ENCODE measurements around the gene SLC39A12.

Gene SLC39A12

DNA sequence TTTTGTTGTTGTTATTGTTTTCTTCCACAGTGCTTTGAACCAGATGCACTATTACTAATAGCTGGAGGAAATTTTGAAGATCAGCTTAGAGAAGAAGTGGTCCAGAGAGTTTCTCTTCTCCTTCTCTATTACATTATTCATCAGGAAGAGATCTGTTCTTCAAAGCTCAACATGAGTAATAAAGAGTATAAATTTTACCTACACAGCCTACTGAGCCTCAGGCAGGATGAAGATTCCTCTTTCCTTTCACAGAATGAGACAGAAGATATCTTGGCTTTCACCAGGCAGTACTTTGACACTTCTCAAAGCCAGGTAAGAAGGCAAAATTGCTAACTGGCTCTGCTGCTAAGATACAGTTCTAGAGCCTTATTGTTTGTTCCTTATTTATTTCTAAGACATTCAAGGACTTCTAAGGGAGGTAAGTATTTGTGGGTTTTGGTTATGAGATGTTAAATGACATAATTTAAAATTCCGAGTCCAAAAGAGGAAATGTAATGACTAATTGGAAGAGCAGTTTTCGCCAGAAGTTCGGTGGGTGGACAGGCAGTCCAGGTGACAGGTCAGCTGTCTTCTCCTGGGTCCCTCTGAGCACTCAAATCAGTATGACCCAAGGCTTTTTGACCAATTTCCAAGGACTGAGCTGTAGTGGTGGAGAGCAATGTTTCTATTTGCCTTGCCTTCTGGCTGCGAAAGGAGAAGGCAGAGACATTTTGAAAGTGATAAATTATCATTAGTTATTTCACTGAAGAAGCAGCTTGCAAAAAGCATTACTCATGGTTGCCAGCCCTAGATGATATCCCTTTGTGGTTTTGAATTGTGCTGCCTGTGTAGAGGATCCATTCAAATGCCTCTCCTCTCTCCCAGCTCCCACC lies 10.1 kb downstream of the SLC39A12 start:
- WGBS, 2 experiments (ENCODE audit: insufficient coverage in 2 of 2): 86 to 87% methylated on average over 3 of the region's 4 CpGs
- Histone ChIP-seq H3K27ac (ENCODE audit: low read depth, low read length, severe bottlenecking) (no peak overlapping the region), H3K9me3 (ENCODE audit: control insufficient read depth, low read length) (peaks cover 9% of the 10 kb centered on the region), H3K4me1 (ENCODE audit: control insufficient read depth, insufficient read depth, low read length, poor library complexity, severe bottlenecking) (no peaks in the 10 kb centered on the region), H3K36me3 (ENCODE audit: control insufficient read depth, insufficient read depth, low read length) (no peaks in the 10 kb centered on the region), H3K4me3 (ENCODE audit: extremely low read depth, insufficient read depth, low read length, poor library complexity, severe bottlenecking) (no peak overlapping the region)

DNA sequence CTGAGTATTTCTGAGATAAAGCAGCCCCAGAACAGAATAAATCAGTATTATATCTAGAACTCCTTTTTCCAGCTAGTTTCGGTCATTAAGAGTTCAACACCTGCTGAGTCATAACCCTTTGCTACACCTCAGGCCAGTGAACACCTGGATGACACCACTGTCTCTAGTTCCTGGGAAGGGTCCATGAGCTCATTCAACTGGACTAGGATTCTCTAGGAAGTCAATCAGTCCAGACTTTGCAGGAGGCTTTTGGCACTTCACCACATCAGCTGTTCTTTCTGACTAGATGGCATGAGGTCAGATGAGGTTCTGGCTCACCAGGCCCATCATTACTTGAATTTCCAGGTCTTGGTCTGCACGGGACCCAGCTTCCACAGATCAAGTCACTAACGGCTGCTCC lies 11.7 kb downstream of the SLC39A12 start:
- H3K4me3 ChIP-seq (ENCODE audit: extremely low read depth, insufficient read depth, low read length, poor library complexity, severe bottlenecking): no peak overlapping the region
- H3K27ac ChIP-seq (ENCODE audit: low read depth, low read length, severe bottlenecking): no peak overlapping the region
- no peaks in the 10 kb centered on the region for H3K4me1 ChIP-seq (ENCODE audit: control insufficient read depth, insufficient read depth, low read length, poor library complexity, severe bottlenecking)
- 79 to 89% methylated on average over 3 of the region's 3 CpGs for WGBS, 2 experiments (ENCODE audit: insufficient coverage in 2 of 2)
- H3K36me3 ChIP-seq (ENCODE audit: control insufficient read depth, insufficient read depth, low read length): no peaks in the 10 kb centered on the region
- H3K9me3 ChIP-seq (ENCODE audit: control insufficient read depth, low read length): peaks cover 9% of the 10 kb centered on the region

DNA sequence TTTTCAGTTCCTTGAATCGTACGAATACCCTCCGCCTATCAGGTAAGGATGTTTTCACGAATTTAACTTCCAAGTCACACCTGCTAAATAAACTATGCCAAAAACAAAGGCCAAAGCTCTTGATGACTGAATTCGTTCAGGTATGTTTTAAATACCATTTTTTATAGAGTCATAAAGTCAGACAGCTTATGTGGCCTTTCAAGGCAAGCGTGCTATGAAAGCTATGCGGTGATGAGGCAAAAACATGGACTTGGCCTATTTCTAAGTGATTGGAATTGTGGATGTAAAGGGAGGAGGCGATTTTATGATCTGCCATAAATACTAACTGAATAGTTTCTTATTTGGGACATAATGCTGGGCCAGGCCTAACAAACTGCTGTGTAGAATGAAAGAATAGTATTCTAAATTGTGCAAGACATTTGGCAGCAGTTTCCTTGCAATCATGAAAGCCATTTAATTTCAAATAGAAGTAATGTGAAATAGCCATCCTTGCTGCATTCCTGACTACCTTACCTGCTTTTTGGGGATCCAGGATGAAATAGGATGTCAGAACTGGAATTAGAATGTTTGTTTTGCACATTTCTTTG lies 14.0 kb downstream of the SLC39A12 start:
- Histone ChIP-seq H3K9me3 (ENCODE audit: control insufficient read depth, low read length) (no peaks in the 10 kb centered on the region), H3K4me3 (ENCODE audit: extremely low read depth, insufficient read depth, low read length, poor library complexity, severe bottlenecking) (no peak overlapping the region), H3K36me3 (ENCODE audit: control insufficient read depth, insufficient read depth, low read length) (no peaks in the 10 kb centered on the region), H3K4me1 (ENCODE audit: control insufficient read depth, insufficient read depth, low read length, poor library complexity, severe bottlenecking) (no peaks in the 10 kb centered on the region), H3K27ac (ENCODE audit: low read depth, low read length, severe bottlenecking) (no peak overlapping the region)
- 88 to 98% methylated on average over 6 to 8 of the region's 8 CpGs for WGBS, 2 experiments (ENCODE audit: insufficient coverage in 2 of 2)

DNA sequence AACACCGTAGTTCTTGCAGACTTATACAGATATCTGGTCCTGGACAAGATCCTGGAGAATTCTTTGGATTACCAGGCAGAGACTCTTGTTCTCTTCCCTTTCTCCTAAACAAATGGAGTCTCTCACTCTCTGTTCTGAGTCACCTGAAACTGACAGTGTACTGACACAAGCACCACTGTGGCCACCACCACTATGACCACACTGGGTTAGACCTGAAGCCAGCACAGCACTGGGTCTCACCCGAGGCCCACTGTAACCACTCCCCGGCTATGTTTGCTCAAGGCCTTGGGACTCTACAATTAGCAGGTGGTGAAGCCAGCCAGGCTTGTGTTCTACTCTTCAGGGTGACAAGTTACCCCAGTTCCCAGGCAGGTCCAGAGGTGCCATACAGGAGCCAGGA lies 22.8 kb downstream of the SLC39A12 start:
- WGBS, 2 experiments (ENCODE audit: insufficient coverage in 2 of 2): 88 to 91% methylated on average over 3 of the region's 3 CpGs
- Histone ChIP-seq H3K4me1 (ENCODE audit: control insufficient read depth, insufficient read depth, low read length, poor library complexity, severe bottlenecking) (no peaks in the 10 kb centered on the region), H3K36me3 (ENCODE audit: control insufficient read depth, insufficient read depth, low read length) (no peaks in the 10 kb centered on the region), H3K27ac (ENCODE audit: low read depth, low read length, severe bottlenecking) (no peak overlapping the region), H3K4me3 (ENCODE audit: extremely low read depth, insufficient read depth, low read length, poor library complexity, severe bottlenecking) (no peak overlapping the region), H3K9me3 (ENCODE audit: control insufficient read depth, low read length) (no peaks in the 10 kb centered on the region)

DNA sequence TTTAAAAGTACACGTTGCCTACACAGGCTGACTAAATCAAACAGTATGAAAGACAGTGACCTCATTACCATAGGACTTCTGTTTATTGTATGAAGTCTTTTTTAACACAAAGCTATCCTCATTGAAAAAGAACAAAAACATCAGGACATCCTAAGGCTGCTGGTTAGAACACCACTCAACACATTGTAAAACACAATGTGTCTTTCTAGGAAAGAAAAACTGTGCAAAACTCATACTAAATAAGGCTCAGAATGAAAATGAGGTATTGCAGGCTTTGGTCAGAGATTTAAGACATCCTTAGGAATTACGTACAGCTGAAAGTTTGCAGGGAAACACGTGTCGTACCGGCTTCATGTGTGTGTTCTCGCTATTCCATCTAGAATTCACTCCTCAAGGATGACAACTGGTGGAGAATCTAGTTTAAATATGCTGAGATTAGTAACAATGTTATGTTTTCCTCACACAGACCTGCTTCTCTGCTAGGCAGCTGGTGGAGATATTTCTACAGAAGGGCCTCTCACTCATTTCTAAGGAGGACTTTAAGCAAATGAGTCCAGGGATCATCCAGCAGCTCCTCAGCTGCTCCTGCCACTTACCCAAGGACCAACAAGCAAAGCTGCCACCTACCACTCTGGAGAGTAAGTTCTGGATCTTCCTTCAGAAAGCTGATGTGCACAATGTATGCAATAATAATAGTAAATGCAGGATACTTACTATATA lies 29.3 kb downstream of the SLC39A12 start:
- H3K27ac ChIP-seq (ENCODE audit: low read depth, low read length, severe bottlenecking): no peak overlapping the region
- no peak overlapping the region for H3K4me3 ChIP-seq (ENCODE audit: extremely low read depth, insufficient read depth, low read length, poor library complexity, severe bottlenecking)
- no peaks in the 10 kb centered on the region for H3K9me3 ChIP-seq (ENCODE audit: control insufficient read depth, low read length)
- H3K36me3 ChIP-seq (ENCODE audit: control insufficient read depth, insufficient read depth, low read length): no peaks in the 10 kb centered on the region
- 100% methylated on average over 1 to 2 of the region's 6 CpGs for WGBS, 2 experiments (ENCODE audit: insufficient coverage in 2 of 2)
- peaks cover 21% of the 10 kb centered on the region for H3K4me1 ChIP-seq (ENCODE audit: control insufficient read depth, insufficient read depth, low read length, poor library complexity, severe bottlenecking)

DNA sequence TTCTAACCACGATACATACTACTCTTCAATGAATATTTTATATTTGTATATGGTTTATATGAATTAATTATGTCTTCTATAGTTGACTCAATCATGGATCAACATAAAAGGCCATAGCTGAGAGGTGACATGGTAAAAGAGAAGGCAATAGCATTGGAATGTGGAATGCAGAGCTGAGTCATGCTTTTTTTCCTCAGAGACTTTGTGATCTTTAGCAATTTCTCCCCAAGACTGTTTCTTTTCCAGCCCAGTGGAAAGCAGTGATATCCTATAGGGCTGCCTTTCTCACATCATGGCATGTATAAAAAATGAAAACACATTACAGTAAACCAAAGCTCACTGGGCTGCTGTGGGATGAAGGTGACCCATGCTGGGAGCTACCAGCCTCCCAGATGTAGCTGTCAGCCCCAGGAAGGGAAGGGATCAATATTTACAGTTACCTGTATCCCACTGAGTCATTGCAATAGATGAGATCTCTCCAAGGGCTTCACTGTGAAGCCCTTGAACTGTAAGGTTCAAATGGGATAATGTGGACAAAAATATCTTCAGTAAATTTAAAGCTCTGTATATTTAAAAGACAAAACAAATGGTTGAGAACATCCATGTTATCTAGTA lies 30.2 kb downstream of the SLC39A12 start:
- H3K4me3 ChIP-seq (ENCODE audit: extremely low read depth, insufficient read depth, low read length, poor library complexity, severe bottlenecking): no peak overlapping the region
- no peaks in the 10 kb centered on the region for H3K9me3 ChIP-seq (ENCODE audit: control insufficient read depth, low read length)
- no CpG with 5 or more reads among the region's 1 CpG for WGBS, 2 experiments (ENCODE audit: insufficient coverage in 2 of 2)
- H3K36me3 ChIP-seq (ENCODE audit: control insufficient read depth, insufficient read depth, low read length): no peaks in the 10 kb centered on the region
- peaks cover 21% of the 10 kb centered on the region for H3K4me1 ChIP-seq (ENCODE audit: control insufficient read depth, insufficient read depth, low read length, poor library complexity, severe bottlenecking)
- peak overlapping the region; percentile 75 for H3K27ac ChIP-seq (ENCODE audit: low read depth, low read length, severe bottlenecking)

DNA sequence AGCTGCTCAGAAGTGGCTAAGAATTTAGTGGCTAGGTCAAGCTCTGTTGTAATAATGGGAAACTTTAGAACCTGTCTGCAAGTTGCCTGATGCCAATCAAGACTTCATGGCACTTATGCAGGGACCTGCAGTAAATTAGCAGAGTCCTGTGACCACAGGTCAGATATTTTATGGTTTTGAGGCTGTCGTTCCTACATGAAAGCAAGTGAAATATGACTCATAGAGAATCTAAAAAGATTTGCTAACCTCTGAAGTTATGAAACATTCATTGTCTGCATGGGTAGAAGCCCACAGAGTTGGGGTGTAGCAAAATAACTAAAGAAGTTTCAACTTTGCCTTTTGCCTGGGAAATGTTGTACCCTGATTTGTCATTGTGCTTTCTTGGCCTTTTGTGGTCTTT lies 32.3 kb downstream of the SLC39A12 start:
- Histone ChIP-seq H3K9me3 (ENCODE audit: control insufficient read depth, low read length) (no peaks in the 10 kb centered on the region), H3K36me3 (ENCODE audit: control insufficient read depth, insufficient read depth, low read length) (no peaks in the 10 kb centered on the region), H3K4me3 (ENCODE audit: extremely low read depth, insufficient read depth, low read length, poor library complexity, severe bottlenecking) (no peak overlapping the region), H3K4me1 (ENCODE audit: control insufficient read depth, insufficient read depth, low read length, poor library complexity, severe bottlenecking) (peaks cover 21% of the 10 kb centered on the region), H3K27ac (ENCODE audit: low read depth, low read length, severe bottlenecking) (no peak overlapping the region)
- 100% methylated on average over 1 of the region's 1 CpG for WGBS, 2 experiments (ENCODE audit: insufficient coverage in 2 of 2)

DNA sequence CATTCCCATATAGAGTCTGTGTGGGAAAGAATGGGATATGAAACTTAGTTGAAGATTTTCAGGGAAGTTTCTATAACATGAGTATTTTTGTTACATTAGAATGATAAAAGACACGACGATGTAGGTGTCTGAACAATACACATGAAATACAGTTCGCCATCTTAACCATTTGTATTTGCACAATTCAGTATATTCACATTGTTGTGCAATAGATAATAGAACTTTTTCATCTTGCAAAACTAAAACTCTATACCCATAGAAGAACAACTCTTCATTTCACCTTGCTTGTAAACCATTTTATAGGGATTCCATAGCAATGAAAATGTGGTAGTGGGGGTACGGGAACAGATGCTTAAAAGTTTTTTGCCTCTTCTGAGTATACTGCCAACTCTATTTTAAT lies 32.8 kb downstream of the SLC39A12 start:
- Histone ChIP-seq H3K36me3 (ENCODE audit: control insufficient read depth, insufficient read depth, low read length) (no peaks in the 10 kb centered on the region), H3K4me1 (ENCODE audit: control insufficient read depth, insufficient read depth, low read length, poor library complexity, severe bottlenecking) (peaks cover 21% of the 10 kb centered on the region), H3K4me3 (ENCODE audit: extremely low read depth, insufficient read depth, low read length, poor library complexity, severe bottlenecking) (no peak overlapping the region), H3K9me3 (ENCODE audit: control insufficient read depth, low read length) (no peaks in the 10 kb centered on the region), H3K27ac (ENCODE audit: low read depth, low read length, severe bottlenecking) (no peak overlapping the region)
- no CpG with 5 or more reads among the region's 4 CpGs for WGBS, 2 experiments (ENCODE audit: insufficient coverage in 2 of 2)

DNA sequence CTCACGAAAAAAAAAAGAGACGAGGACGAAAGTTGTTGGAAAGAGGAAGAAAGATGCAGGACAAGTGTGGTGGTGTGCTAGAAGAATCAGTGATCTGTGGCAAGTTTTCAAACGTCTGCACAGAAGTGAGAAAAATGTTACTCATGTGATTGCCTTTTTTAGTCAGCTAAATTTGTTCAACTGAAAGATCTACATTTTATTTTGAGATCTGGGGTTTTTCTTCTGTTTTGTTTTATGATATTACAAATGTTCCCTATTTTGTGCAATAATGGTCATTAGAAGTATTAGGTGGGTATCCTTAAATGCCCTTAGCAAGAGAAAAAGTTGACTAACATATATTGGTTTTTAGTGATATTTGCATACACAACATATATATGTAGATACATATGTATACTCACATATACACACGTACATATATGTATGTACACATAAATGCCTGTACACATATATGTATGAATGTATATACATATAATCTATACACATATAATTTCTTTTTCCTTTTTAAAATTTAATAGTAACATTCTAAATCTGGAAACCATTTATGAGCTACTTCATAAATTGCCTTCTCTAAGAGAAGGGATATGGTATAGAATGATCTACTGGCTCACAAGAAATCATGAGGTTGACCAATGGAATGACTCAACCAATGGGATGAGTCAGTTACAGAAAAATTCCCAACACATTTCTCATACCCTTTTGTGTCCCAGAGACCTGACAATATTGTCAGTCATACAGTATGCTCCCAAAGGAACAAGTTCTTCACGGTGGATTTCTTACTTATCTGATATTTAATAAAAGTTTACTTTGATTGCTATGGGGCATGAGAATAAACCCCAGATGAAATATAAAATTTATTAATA lies 38.4 kb downstream of the SLC39A12 start:
- Histone ChIP-seq H3K4me3 (ENCODE audit: extremely low read depth, insufficient read depth, low read length, poor library complexity, severe bottlenecking) (no peak overlapping the region), H3K4me1 (ENCODE audit: control insufficient read depth, insufficient read depth, low read length, poor library complexity, severe bottlenecking) (peaks cover 3% of the 10 kb centered on the region), H3K27ac (ENCODE audit: low read depth, low read length, severe bottlenecking) (peak overlapping the region; percentile 33), H3K36me3 (ENCODE audit: control insufficient read depth, insufficient read depth, low read length) (no peaks in the 10 kb centered on the region), H3K9me3 (ENCODE audit: control insufficient read depth, low read length) (no peaks in the 10 kb centered on the region)
- 88 to 89% methylated on average over 3 to 4 of the region's 6 CpGs for WGBS, 2 experiments (ENCODE audit: insufficient coverage in 2 of 2)

DNA sequence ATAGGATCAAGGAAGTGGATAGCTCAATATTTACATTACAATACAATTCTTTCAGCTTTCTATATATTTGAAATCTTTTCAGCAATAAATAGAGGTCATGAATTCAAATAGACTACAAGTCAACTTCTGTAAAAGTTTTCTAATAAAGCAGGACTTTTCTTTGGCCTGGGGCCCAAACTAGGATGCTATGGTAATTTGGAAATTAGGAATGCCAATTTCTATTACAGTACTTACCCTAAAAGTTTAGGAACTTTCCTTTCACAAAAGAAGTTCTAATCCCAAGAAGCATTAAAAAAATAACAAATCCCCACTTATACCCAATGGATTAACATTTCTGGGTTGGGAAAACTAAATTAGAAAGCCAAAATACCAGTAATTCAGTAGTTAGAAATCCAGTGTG lies 40.5 kb downstream of the SLC39A12 start:
- peaks cover 3% of the 10 kb centered on the region for H3K4me1 ChIP-seq (ENCODE audit: control insufficient read depth, insufficient read depth, low read length, poor library complexity, severe bottlenecking)
- no peak overlapping the region for H3K4me3 ChIP-seq (ENCODE audit: extremely low read depth, insufficient read depth, low read length, poor library complexity, severe bottlenecking)
- no peaks in the 10 kb centered on the region for H3K9me3 ChIP-seq (ENCODE audit: control insufficient read depth, low read length)
- H3K27ac ChIP-seq (ENCODE audit: low read depth, low read length, severe bottlenecking): no peak overlapping the region
- H3K36me3 ChIP-seq (ENCODE audit: control insufficient read depth, insufficient read depth, low read length): no peaks in the 10 kb centered on the region

All from mesodermal cell (in vitro differentiated cells).